Stimulated activated CD4-positive, alpha-beta T cell treated with anti-CD3 and anti-CD28 coated beads, Interleukin-4, amount 100 ng/mL, for 24 hours (primary cell): ENCODE data around the gene GTPBP2.
"Not testable (repeated sequence)": the region's sequence is repeated elsewhere in the genome, so short reads cannot be mapped to it uniquely, and the experiment has no call there.

Source experiments
- DNase-seq: peaks from one replicate; pipeline ENCODE4 v3.0.0-alpha.2; 2020

GTPBP2 gene

GRCh38 chr6:43658161-43658560, 29.1 kb upstream of the GTPBP2 start:
- no peak for DNase-seq

- DNase-seq, result no peak
These were observed 28.2 kb upstream of the GTPBP2 start for GRCh38 chr6:43657221-43657802.

- not testable (repeated sequence) for DNase-seq
These were observed 23.8 kb upstream of the GTPBP2 start for GRCh38 chr6:43652822-43653221.

- DNase-seq, result no peak
These were observed 19.2 kb upstream of the GTPBP2 start for GRCh38 chr6:43648248-43648647.

- no peak for DNase-seq
These were observed 18.5 kb upstream of the GTPBP2 start for GRCh38 chr6:43647613-43648012.

GRCh38 chr6:43645613-43645964, 16.5 kb upstream of the GTPBP2 start:
- no peak for DNase-seq

- peak; percentile 66 for DNase-seq
These were observed 16.0 kb upstream of the GTPBP2 start, which contains the start of gene RSPH9 for GRCh38 chr6:43644940-43645612. TSS of gene RSPH9 (plus strand) at chr6:43645036. CDS start at chr6:43645099, 63 bp downstream.

- no peak for DNase-seq
These were observed 11.1 kb upstream of the GTPBP2 start for GRCh38 chr6:43639984-43640800.

GRCh38 chr6:43636308-43636659, 7.2 kb upstream of the GTPBP2 start:
- peak; percentile 9 for DNase-seq

GRCh38 chr6:43635387-43636307, 6.6 kb upstream of the GTPBP2 start, which contains the start of gene MAD2L1BP:
TSS of gene MAD2L1BP (plus strand) at chr6:43635840. CDS start at chr6:43635876, 36 bp downstream.
- DNase-seq, result peak; percentile 88

GRCh38 chr6:43634702-43635303, 5.7 kb upstream of the GTPBP2 start:
- no peak for DNase-seq

- DNase-seq, result not testable (repeated sequence)
These were observed 3.9 kb upstream of the GTPBP2 start for GRCh38 chr6:43633002-43633401.

GRCh38 chr6:43630980-43631619, 2.0 kb upstream of the GTPBP2 start:
- no peak for DNase-seq

- peak; percentile 89 for DNase-seq
These were observed 639 bp upstream of the GTPBP2 start for GRCh38 chr6:43629505-43630300.

- peak; percentile 63 for DNase-seq
These were observed 516 bp downstream of the GTPBP2 start for GRCh38 chr6:43628393-43629103.

- no peak for DNase-seq
These were observed 1.8 kb downstream of the GTPBP2 start for GRCh38 chr6:43627008-43627825.

- DNase-seq, result no peak
These were observed 3.6 kb downstream of the GTPBP2 start for GRCh38 chr6:43625393-43625992.

- DNase-seq, result no peak
These were observed 4.2 kb downstream of the GTPBP2 start for GRCh38 chr6:43624786-43625288.
